ENCODE data around the gene PAIP2. TPM values are rescaled to one million over a fixed set of nuclear protein-coding genes. Genes with fewer than 3 reads are reported as not detected.

The PAIP2 gene
- total and polyA plus RNA-seq, 2 of the 4 experiments (the other 2 are of a cell fraction), result 41.9 to 59.5 TPM

GRCh38 chr5:139379626-139380449, 38.2 kb downstream of the PAIP2 start:
- no peaks in the 10 kb centered on the region for H4K20me1 ChIP-seq (ENCODE audit: insufficient read depth, low read length)
- CTCF ChIA-PET, result no interaction called here
- H3K36me3 ChIP-seq (ENCODE audit: control insufficient read depth, insufficient read depth, low read length), result peaks cover 8% of the 10 kb centered on the region; the same call in 1 of the 2 replicates
- H3K23ac ChIP-seq (ENCODE audit: low read depth, low read length), result no peak overlapping the region
- peaks cover 4% of the 10 kb centered on the region; the same call in 1 of the 2 replicates for H3K9me1 ChIP-seq (ENCODE audit: insufficient read depth, low read length)
- no peak overlapping the region for H2BK15ac ChIP-seq (ENCODE audit: low read depth, low read length)
- H3K14ac ChIP-seq (replicated peaks; ENCODE audit: low read depth, low read length), result no peak overlapping the region
- H3K27ac ChIP-seq (ENCODE audit: insufficient read depth, low read length), result no peak overlapping the region
- no peaks in the 10 kb centered on the region for H3K9me3 ChIP-seq (ENCODE audit: control insufficient read depth, insufficient read depth, low read length)
- no peak overlapping the region for H2AK9ac ChIP-seq (replicated peaks; ENCODE audit: low read depth, low read length, poor library complexity)
- no peak for ATAC-seq (ENCODE audit: low read depth)
- no peak overlapping the region for H3K4ac ChIP-seq (ENCODE audit: low read depth, low read length)
- DNase-seq, result no peak
- BruUV-seq (replicated peaks), result no TSS peak
- H3K4me3 ChIP-seq (ENCODE audit: insufficient read depth, low read depth, low read length), result no peak overlapping the region
- H2BK5ac ChIP-seq (ENCODE audit: low read depth, low read length, poor library complexity, severe bottlenecking), result no peak overlapping the region
- POLR2A ChIA-PET (ENCODE audit: unreplicated experiment), result no interaction called here
- in situ Hi-C loops (cut with MboI; ENCODE audit: low sequenced_read_pairs), result no loop called here
- peaks cover 3% of the 10 kb centered on the region; the same call in 1 of the 2 replicates for H3K4me1 ChIP-seq (ENCODE audit: control insufficient read depth, insufficient read depth, low read length)
- H3K27me3 ChIP-seq (ENCODE audit: control insufficient read depth, insufficient read depth, low read length), result no peaks in the 10 kb centered on the region
- no peak overlapping the region for H3K18ac ChIP-seq (ENCODE audit: low read depth, low read length)
- H4K5ac ChIP-seq (ENCODE audit: low read depth, low read length), result no peak overlapping the region
- H3K79me1 ChIP-seq (ENCODE audit: low read depth in 1 of 2, low read length in 2 of 2), result no peaks in the 10 kb centered on the region
- H2AK5ac ChIP-seq (ENCODE audit: low read depth, low read length), result no peak overlapping the region
- no peak overlapping the region for H2BK20ac ChIP-seq (ENCODE audit: low read depth, low read length)
- TF ChIP-seq RAD21 (IDR thresholded peaks at IDR 0.05; ENCODE audit: low read length), result no peak
- TF ChIP-seq MXI1 (IDR thresholded peaks at IDR 0.05; ENCODE audit: borderline replicate concordance, low read depth, low read length), result no peak
- no peak for TF ChIP-seq ELK1 (IDR thresholded peaks at IDR 0.05; ENCODE audit: borderline replicate concordance, low read depth, low read length)
- TF ChIP-seq MAFK (IDR thresholded peaks at IDR 0.05; ENCODE audit: low read depth, low read length), result no peak
- no peak for TF ChIP-seq CEBPB (IDR thresholded peaks at IDR 0.05; ENCODE audit: low read depth, low read length)
- no peak for TF ChIP-seq NFE2L2 (IDR thresholded peaks at IDR 0.05; ENCODE audit: low read depth, low read length)
- TF ChIP-seq RCOR1 (IDR thresholded peaks at IDR 0.05; ENCODE audit: insufficient replicate concordance, low read length), result no peak
- no peak for TF ChIP-seq FOS (IDR thresholded peaks at IDR 0.05; ENCODE audit: low read depth, low read length)
- no peak for TF ChIP-seq POLR2A (IDR thresholded peaks at IDR 0.05; ENCODE audit: low read depth, low read length)
- TF ChIP-seq RFX5 (IDR thresholded peaks at IDR 0.05; ENCODE audit: low read depth, low read length), result no peak
- TF ChIP-seq, protein P1, sequence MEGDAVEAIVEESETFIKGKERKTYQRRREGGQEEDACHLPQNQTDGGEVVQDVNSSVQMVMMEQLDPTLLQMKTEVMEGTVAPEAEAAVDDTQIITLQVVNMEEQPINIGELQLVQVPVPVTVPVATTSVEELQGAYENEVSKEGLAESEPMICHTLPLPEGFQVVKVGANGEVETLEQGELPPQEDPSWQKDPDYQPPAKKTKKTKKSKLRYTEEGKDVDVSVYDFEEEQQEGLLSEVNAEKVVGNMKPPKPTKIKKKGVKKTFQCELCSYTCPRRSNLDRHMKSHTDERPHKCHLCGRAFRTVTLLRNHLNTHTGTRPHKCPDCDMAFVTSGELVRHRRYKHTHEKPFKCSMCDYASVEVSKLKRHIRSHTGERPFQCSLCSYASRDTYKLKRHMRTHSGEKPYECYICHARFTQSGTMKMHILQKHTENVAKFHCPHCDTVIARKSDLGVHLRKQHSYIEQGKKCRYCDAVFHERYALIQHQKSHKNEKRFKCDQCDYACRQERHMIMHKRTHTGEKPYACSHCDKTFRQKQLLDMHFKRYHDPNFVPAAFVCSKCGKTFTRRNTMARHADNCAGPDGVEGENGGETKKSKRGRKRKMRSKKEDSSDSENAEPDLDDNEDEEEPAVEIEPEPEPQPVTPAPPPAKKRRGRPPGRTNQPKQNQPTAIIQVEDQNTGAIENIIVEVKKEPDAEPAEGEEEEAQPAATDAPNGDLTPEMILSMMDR (conservative IDR thresholded peaks at IDR 0.05; ENCODE audit: low read depth, low read length), result no peak
- no peak for TF ChIP-seq MAZ (IDR thresholded peaks at IDR 0.05; ENCODE audit: borderline replicate concordance, low read depth, low read length)
- TF ChIP-seq SMC3 (IDR thresholded peaks at IDR 0.05; ENCODE audit: low read depth, low read length), result no peak
- TF ChIP-seq CHD1 (IDR thresholded peaks at IDR 0.05; ENCODE audit: low read depth, low read length), result no peak
- TF ChIP-seq, protein P2, sequence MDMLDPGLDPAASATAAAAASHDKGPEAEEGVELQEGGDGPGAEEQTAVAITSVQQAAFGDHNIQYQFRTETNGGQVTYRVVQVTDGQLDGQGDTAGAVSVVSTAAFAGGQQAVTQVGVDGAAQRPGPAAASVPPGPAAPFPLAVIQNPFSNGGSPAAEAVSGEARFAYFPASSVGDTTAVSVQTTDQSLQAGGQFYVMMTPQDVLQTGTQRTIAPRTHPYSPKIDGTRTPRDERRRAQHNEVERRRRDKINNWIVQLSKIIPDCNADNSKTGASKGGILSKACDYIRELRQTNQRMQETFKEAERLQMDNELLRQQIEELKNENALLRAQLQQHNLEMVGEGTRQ (IDR thresholded peaks at IDR 0.05; ENCODE audit: low read depth, low read length), result no peak
- intact Hi-C loops (cut with micrococcal nuclease), result no loop called here
- no peak overlapping the region for H3K4me2 ChIP-seq (ENCODE audit: low read depth, low read length)
- H2AFZ ChIP-seq (replicated peaks; ENCODE audit: low read length, poor library complexity), result no peak overlapping the region
- no peak overlapping the region for H4K91ac ChIP-seq (ENCODE audit: insufficient read depth, low read depth, low read length)
- 93% methylated on average over 10 of the region's 15 CpGs; no CpG with 5 or more reads in 1 of the 2 experiments for whole genome bisulfite sequencing, 2 experiments (ENCODE audit: extremely low coverage in 2 of 2, insufficient read length in 1 of 2)
- H2BK120ac ChIP-seq (ENCODE audit: low read depth, low read length), result no peak overlapping the region
- no peak overlapping the region for H4K8ac ChIP-seq (ENCODE audit: low read depth in 2 of 2, low read length in 2 of 2)
- H3K56ac ChIP-seq (ENCODE audit: extremely low read depth, insufficient read depth, low read length), result no peak overlapping the region
- no peak overlapping the region for H3K9ac ChIP-seq (ENCODE audit: low read depth, low read length)
- dilution Hi-C loops (cut with HindIII; ENCODE audit: low sequenced_read_pairs, unreplicated experiment), result no loop called here

All from IMR-90 (cell line).